ENCODE measurements around the gene NANS. TPM values are rescaled to one million over a fixed set of nuclear protein-coding genes. Genes with fewer than 3 reads are reported as not detected.

Gene NANS
- total RNA-seq, 1 experiment from 2014 or later = 48.9 TPM

GRCh38 chr9:98083061-98083501, 26.5 kb downstream of the NANS start:
- no peaks in the 10 kb centered on the region for H3K27me3 ChIP-seq (ENCODE audit: insufficient read depth, low read length)
- intact Hi-C loops (cut with micrococcal nuclease) = loop anchor here (10.0 kb wide), 1 partner anchor 62 kb away; no protein-coding TSS in a partner anchor
- H3K9me2 ChIP-seq (ENCODE audit: insufficient read depth) = no peaks in the 10 kb centered on the region
- H4K20me1 ChIP-seq (ENCODE audit: insufficient read depth) = no peaks in the 10 kb centered on the region
- DNase-seq (ENCODE audit: low read depth, low spot score) (no peak), ATAC-seq (no peak)
- H3K4me1 ChIP-seq (ENCODE audit: control insufficient read depth in 1 of 2, insufficient read depth in 2 of 2, low read length in 2 of 2) = peaks cover 0 to 10% of the 10 kb centered on the region in 2 experiments; a peak in 2 of 4 replicates
- peaks cover 3% of the 10 kb centered on the region; the same call in 1 of the 2 replicates for H3K79me2 ChIP-seq (ENCODE audit: insufficient read depth, low read length)
- H3K9ac ChIP-seq (ENCODE audit: low read length) = no peak overlapping the region
- no peak overlapping the region for H2AFZ ChIP-seq (ENCODE audit: low read depth, low read length, poor library complexity, severe bottlenecking)
- H3K36me3 ChIP-seq (ENCODE audit: control insufficient read depth in 1 of 2, insufficient read depth in 2 of 2, low read length in 2 of 2) = peaks cover 21 to 40% of the 10 kb centered on the region in 2 experiments
- H3K27ac ChIP-seq (ENCODE audit: low read depth, low read length) = no peak overlapping the region
- H3K4me3 ChIP-seq (replicated peaks in 1 of 2; ENCODE audit: low read depth in 1 of 2, low read length in 2 of 2) = no peak overlapping the region
- ChIA-PET CTCF (no interaction called here), POLR2A (no interaction called here), RAD21 (ENCODE audit: low non-redundant PET in 1 of 2, low total read pairs in 2 of 2, uncharacterized antibody in 2 of 2, unreplicated experiment in 2 of 2) (no interaction called here)
- BruUV-seq (replicated peaks) = no TSS peak
- H3K9me3 ChIP-seq (ENCODE audit: control insufficient read depth in 1 of 2, insufficient read depth in 1 of 2, low read depth in 1 of 2, low read length in 2 of 2) = no peaks in the 10 kb centered on the region
- no peak overlapping the region for H3K4me2 ChIP-seq (ENCODE audit: low read length)
- TF ChIP-seq ZBTB33 (IDR thresholded peaks at IDR 0.05; ENCODE audit: extremely low read depth, insufficient replicate concordance, low read length) (no peak), ZNF274 (IDR thresholded peaks at IDR 0.05; ENCODE audit: low read depth, low read length) (no peak), YY1 (IDR thresholded peaks at IDR 0.05; ENCODE audit: extremely low read depth, insufficient replicate concordance, low read depth, low read length) (no peak), TCF7L2 (IDR thresholded peaks at IDR 0.05; ENCODE audit: borderline replicate concordance, extremely low read depth, insufficient read depth, insufficient read length) (no peak), FOSL1 (IDR thresholded peaks at IDR 0.05; ENCODE audit: low read depth) (no peak), SRF (IDR thresholded peaks at IDR 0.05; ENCODE audit: low read depth) (no peak), POLR2A (IDR thresholded peaks at IDR 0.05; ENCODE audit: borderline replicate concordance, extremely low read depth, insufficient read depth, insufficient read length) (no peak), CBX3 (IDR thresholded peaks at IDR 0.05; ENCODE audit: low read depth) (no peak), SP1 (IDR thresholded peaks at IDR 0.05; ENCODE audit: low read depth) (no peak), SIN3A (IDR thresholded peaks at IDR 0.05; ENCODE audit: low read depth) (no peak), ZFX (IDR thresholded peaks at IDR 0.05) (no peak), EZH2 (IDR thresholded peaks at IDR 0.05) (no peak), RAD21 (IDR thresholded peaks at IDR 0.05; ENCODE audit: low read depth) (no peak), POLR2AphosphoS5 (IDR thresholded peaks at IDR 0.05; ENCODE audit: low read depth, low read length) (no peak)
- TF ChIP-seq, protein P1, sequence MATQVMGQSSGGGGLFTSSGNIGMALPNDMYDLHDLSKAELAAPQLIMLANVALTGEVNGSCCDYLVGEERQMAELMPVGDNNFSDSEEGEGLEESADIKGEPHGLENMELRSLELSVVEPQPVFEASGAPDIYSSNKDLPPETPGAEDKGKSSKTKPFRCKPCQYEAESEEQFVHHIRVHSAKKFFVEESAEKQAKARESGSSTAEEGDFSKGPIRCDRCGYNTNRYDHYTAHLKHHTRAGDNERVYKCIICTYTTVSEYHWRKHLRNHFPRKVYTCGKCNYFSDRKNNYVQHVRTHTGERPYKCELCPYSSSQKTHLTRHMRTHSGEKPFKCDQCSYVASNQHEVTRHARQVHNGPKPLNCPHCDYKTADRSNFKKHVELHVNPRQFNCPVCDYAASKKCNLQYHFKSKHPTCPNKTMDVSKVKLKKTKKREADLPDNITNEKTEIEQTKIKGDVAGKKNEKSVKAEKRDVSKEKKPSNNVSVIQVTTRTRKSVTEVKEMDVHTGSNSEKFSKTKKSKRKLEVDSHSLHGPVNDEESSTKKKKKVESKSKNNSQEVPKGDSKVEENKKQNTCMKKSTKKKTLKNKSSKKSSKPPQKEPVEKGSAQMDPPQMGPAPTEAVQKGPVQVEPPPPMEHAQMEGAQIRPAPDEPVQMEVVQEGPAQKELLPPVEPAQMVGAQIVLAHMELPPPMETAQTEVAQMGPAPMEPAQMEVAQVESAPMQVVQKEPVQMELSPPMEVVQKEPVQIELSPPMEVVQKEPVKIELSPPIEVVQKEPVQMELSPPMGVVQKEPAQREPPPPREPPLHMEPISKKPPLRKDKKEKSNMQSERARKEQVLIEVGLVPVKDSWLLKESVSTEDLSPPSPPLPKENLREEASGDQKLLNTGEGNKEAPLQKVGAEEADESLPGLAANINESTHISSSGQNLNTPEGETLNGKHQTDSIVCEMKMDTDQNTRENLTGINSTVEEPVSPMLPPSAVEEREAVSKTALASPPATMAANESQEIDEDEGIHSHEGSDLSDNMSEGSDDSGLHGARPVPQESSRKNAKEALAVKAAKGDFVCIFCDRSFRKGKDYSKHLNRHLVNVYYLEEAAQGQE (IDR thresholded peaks at IDR 0.05; ENCODE audit: low read depth) = no peak
- TF ChIP-seq, protein P2, sequence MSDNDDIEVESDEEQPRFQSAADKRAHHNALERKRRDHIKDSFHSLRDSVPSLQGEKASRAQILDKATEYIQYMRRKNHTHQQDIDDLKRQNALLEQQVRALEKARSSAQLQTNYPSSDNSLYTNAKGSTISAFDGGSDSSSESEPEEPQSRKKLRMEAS (IDR thresholded peaks at IDR 0.05) = no peak

Data from HCT116 (cell line).